Measurements from ENCODE around the gene TRIML1. TPM values are rescaled to one million over a fixed set of nuclear protein-coding genes. Genes with fewer than 3 reads are reported as not detected.

TRIML1 gene
- total RNA-seq, 1 experiment from 2014 or later, result not detected

DNA sequence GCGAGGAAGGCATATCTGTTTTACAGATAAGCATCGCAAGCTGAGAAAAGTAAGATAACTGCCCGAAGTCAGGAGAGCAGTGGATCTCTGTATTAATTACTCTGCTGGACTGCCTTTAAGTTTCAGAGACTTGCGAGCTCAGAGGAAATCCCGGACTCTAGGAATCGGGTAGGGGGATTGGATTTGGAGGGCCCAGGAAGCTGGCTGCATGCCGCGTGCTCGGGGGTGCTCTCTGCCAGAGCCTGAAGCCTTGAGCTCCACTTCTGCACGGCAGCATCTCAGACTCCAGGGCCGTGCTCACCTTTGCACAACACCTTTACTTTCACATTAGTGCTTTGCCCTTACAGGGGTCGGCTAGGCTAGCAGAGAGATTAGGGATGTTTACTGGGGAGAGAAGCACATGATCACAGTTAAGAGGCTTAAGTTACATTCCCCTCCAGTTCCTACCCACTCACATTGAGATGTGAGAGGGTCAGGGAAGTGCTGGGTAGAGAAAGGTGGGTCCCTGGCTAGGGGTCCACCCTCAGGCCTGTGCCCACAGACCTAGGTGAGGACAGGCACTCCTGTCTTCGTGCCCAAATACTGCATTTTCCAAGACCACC, 57.0 kb downstream of the TRIML1 start:
- H2AFZ ChIP-seq (ENCODE audit: low read length), result no peak overlapping the region
- H3K79me1 ChIP-seq (ENCODE audit: insufficient read depth, low read depth, low read length, poor library complexity, severe bottlenecking), result no peaks in the 10 kb centered on the region
- no peak overlapping the region for H4K8ac ChIP-seq (replicated peaks; ENCODE audit: insufficient read length, low read depth, low read length)
- no peak overlapping the region for H3K4ac ChIP-seq (ENCODE audit: low read depth, low read length)
- Mint-ChIP-seq H3K4me3 (no peak overlapping the region), H3K4me1 (peaks cover 22 to 27% of the 10 kb centered on the region in 2 experiments), H3K9me3 (peaks cover 3 to 8% of the 10 kb centered on the region in 2 experiments; a peak in 4 of 5 replicates), H3K27ac (peak overlapping the region in 1 of 3 experiments; percentile 83; a peak in 2 of 7 replicates), H3K36me3 (ENCODE audit: insufficient read depth in 1 of 3, low read depth in 3 of 3) (peaks cover 2 to 6% (median 3%) of the 10 kb centered on the region in 3 experiments; a peak in 4 of 7 replicates), H3K27me3 (ENCODE audit: low read depth) (no peaks in the 10 kb centered on the region; the same call in 1 of the 2 replicates)
- H3K23me2 ChIP-seq (ENCODE audit: insufficient read length, low read depth, low read length, poor library complexity, severe bottlenecking), result no peaks in the 10 kb centered on the region
- no peak overlapping the region for H2BK20ac ChIP-seq (ENCODE audit: low read depth, low read length, poor library complexity, severe bottlenecking)
- no peak overlapping the region for H2BK15ac ChIP-seq (ENCODE audit: low read depth, low read length)
- peaks cover 2% of the 10 kb centered on the region for H3K4me1 ChIP-seq (ENCODE audit: insufficient read depth, low read length)
- no peak overlapping the region for H2BK5ac ChIP-seq (ENCODE audit: insufficient read length, low read length)
- no peak overlapping the region for H3K9ac ChIP-seq (ENCODE audit: extremely low read depth, insufficient read length, low read length)
- no peak overlapping the region for H3T11ph ChIP-seq (ENCODE audit: low read length)
- H4K5ac ChIP-seq (ENCODE audit: insufficient read length, low read depth, low read length), result no peak overlapping the region
- no peak overlapping the region for H3K14ac ChIP-seq (ENCODE audit: insufficient read depth, low read length)
- H3K27ac ChIP-seq (ENCODE audit: insufficient read length, low read depth, low read length), result no peak overlapping the region
- no peak overlapping the region for H3K56ac ChIP-seq (ENCODE audit: insufficient read length, low read depth, low read length)
- no peak overlapping the region for H2BK12ac ChIP-seq (ENCODE audit: insufficient read length, low read depth, low read length)
- WGBS (ENCODE audit: extremely low coverage, insufficient read length, low lambda C conversion rate), result no CpG with 5 or more reads among the region's 13 CpGs
- TF ChIP-seq, protein P1, sequence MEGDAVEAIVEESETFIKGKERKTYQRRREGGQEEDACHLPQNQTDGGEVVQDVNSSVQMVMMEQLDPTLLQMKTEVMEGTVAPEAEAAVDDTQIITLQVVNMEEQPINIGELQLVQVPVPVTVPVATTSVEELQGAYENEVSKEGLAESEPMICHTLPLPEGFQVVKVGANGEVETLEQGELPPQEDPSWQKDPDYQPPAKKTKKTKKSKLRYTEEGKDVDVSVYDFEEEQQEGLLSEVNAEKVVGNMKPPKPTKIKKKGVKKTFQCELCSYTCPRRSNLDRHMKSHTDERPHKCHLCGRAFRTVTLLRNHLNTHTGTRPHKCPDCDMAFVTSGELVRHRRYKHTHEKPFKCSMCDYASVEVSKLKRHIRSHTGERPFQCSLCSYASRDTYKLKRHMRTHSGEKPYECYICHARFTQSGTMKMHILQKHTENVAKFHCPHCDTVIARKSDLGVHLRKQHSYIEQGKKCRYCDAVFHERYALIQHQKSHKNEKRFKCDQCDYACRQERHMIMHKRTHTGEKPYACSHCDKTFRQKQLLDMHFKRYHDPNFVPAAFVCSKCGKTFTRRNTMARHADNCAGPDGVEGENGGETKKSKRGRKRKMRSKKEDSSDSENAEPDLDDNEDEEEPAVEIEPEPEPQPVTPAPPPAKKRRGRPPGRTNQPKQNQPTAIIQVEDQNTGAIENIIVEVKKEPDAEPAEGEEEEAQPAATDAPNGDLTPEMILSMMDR (conservative IDR thresholded peaks at IDR 0.05), result no peak
- no peaks in the 10 kb centered on the region for H3K79me2 ChIP-seq (ENCODE audit: insufficient read depth, low read length)
- H2BK120ac ChIP-seq (ENCODE audit: low read depth, low read length, poor library complexity, severe bottlenecking), result no peak overlapping the region
- no peak overlapping the region for H4K91ac ChIP-seq (ENCODE audit: insufficient read length, low read depth, low read length)
- no peaks in the 10 kb centered on the region for H4K20me1 ChIP-seq (ENCODE audit: control insufficient read depth, insufficient read depth, insufficient read length)
- H3K4me2 ChIP-seq (ENCODE audit: insufficient read depth, insufficient read length, low read length), result no peak overlapping the region
- H2AK5ac ChIP-seq (ENCODE audit: insufficient read length, low read length), result no peak overlapping the region
- H3K9me3 ChIP-seq (ENCODE audit: control insufficient read depth, low read depth, low read length), result no peaks in the 10 kb centered on the region
- peak; percentile 45 for DNase-seq
- H3K18ac ChIP-seq (ENCODE audit: insufficient read length, low read depth, low read length), result no peak overlapping the region
- no peak overlapping the region for H3K23ac ChIP-seq (ENCODE audit: insufficient read length, low read depth, low read length)
- H3K27me3 ChIP-seq (ENCODE audit: insufficient read depth, low read length), result no peaks in the 10 kb centered on the region

Other genes starting within 250 kb of the TRIML1 start
- 191 and 193 TPM in 2 replicates for gene ZFP42, start 143.7 kb upstream of the TRIML1 start, total RNA-seq (2021)
- gene TRIML2, start 29.8 kb upstream of the TRIML1 start, total RNA-seq (2021), result 102 and 107 TPM in 2 replicates